HepG2 (cell line): ENCODE results near the gene IL15. TPM values are rescaled to one million over a fixed set of nuclear protein-coding genes. Genes with fewer than 3 reads are reported as not detected.

ENCODE experiments used
- ATAC-seq: fragments of 200-7000 bp; cut with Tn5 transposase; 3 replicates; pipeline ENCODE4 v1.9.1; 2020; ENCODE audit warnings: mild to moderate bottlenecking, moderate library complexity
- BruUV-seq: library from RNA; stranded (reverse); fragments of 400-500 nt; replicated peaks from 2 replicates; lab custom pipeline; 2021; lab: Mats Ljungman, UMichigan
- CTCF ChIA-PET: fragments of 300-600 bp; formaldehyde crosslinking; extraction: SDS; loops from one replicate; lab custom pipeline; 2021; ENCODE audit warnings: low total read pairs, inconsistent platforms, low intra/inter-chr PET ratio; lab: Yijun Ruan, JAX
- POLR2A ChIA-PET: fragments of 350-600 bp; sonication (Branson Sonifier 250); formaldehyde crosslinking; loops from one replicate; lab custom pipeline; 2020; ENCODE audit warnings: antibody characterized with exemption, inconsistent platforms; lab: Yijun Ruan, JAX
- DNase-seq: peaks from one replicate; pipeline ENCODE4 v3.0.0-alpha.2; 2015; ENCODE audit warnings: low spot score
- FAIRE-seq: peaks from 3 replicates; lab custom pipeline; 2011; peaks lifted over from hg19 to GRCh38; lab: Jason Lieb, UNC
- H2AFZ ChIP-seq: one replicate; pipeline ENCODE4 v1.6.1; 2011; ENCODE audit warnings: low read length, inconsistent platforms
- H3K27ac ChIP-seq: fragments of 300-600 bp; 3 replicates; pipeline ENCODE4 v1.8.0; 2011; ENCODE audit warnings: mixed run types, mild to moderate bottlenecking, mixed read lengths, low read length, inconsistent platforms; ENCODE audit not compliant: insufficient read depth; ENCODE audit errors: extremely low read length
- H3K27me3 ChIP-seq, 2 experiments: fragments of 200-600 bp in 1 of 2; 2 replicates in 1 of 2; 3 replicates in 1 of 2; pipeline versions ENCODE4 v1.6.0 to v1.8.0; 2011; ENCODE audit warnings: low read length in 2 of 2, mild to moderate bottlenecking in 2 of 2, moderate library complexity in 2 of 2, inconsistent platforms in 1 of 2; ENCODE audit not compliant: insufficient read depth in 2 of 2, control insufficient read depth in 1 of 2
- H3K36me3 ChIP-seq, 2 experiments: fragments of 200-600 bp in 1 of 2; replicated peaks in 1 of 2; 2 replicates in 1 of 2; 3 replicates in 1 of 2; pipeline versions ENCODE4 v1.5.1 to v1.8.0; 2011; ENCODE audit warnings: low read length in 2 of 2, inconsistent platforms in 1 of 2; ENCODE audit not compliant: insufficient read depth in 2 of 2, control insufficient read depth in 1 of 2
- H3K4me1 ChIP-seq: 2 replicates; pipeline ENCODE4 v1.5.1; 2012; ENCODE audit warnings: low read length, inconsistent platforms; ENCODE audit not compliant: insufficient read depth
- H3K4me2 ChIP-seq: 2 replicates; pipeline ENCODE4 v1.6.0; 2011; ENCODE audit warnings: low read depth, low read length, inconsistent platforms
- H3K4me3 ChIP-seq, 3 experiments: fragments of 200-600 bp in 1 of 3; sonication (generic), shearing (Covaris generic) in 1 of 3; replicated peaks in 1 of 3; 2 replicates each; pipeline ENCODE4 v1.5.1; 2011 to 2016; ENCODE audit warnings: low read length in 3 of 3, inconsistent platforms in 2 of 3, low read depth in 2 of 3, mild to moderate bottlenecking in 2 of 3, control low read depth in 1 of 3, mixed read lengths in 1 of 3; ENCODE audit not compliant: insufficient read depth in 1 of 3
- H3K79me2 ChIP-seq: one replicate; pipeline ENCODE4 v1.6.1; 2011; ENCODE audit warnings: low read length, inconsistent platforms; ENCODE audit not compliant: insufficient read depth
- H3K9ac ChIP-seq: 2 replicates; pipeline ENCODE4 v1.6.0; 2011; ENCODE audit warnings: mild to moderate bottlenecking, low read depth, low read length, inconsistent platforms; ENCODE audit not compliant: insufficient read depth
- H3K9me3 ChIP-seq: 2 replicates; pipeline ENCODE4 v1.5.1; 2012; ENCODE audit warnings: mild to moderate bottlenecking, low read length
- H4K20me1 ChIP-seq: 2 replicates; pipeline ENCODE4 v1.6.0; 2011; ENCODE audit warnings: inconsistent platforms, mild to moderate bottlenecking, low read length, moderate library complexity; ENCODE audit not compliant: insufficient read depth
- EED ChIP-seq: sonication (generic); formaldehyde crosslinking; IDR thresholded peaks from 2 replicates; pipeline ENCODE4 v1.5.0; 2020; ENCODE audit warnings: mild to moderate bottlenecking, missing genetic modification reagents
- KDM1A ChIP-seq: IDR thresholded peaks from 2 replicates; pipeline ENCODE4 v1.6.1; 2016; ENCODE audit warnings: missing compliant biosample characterization
- YY1 ChIP-seq: IDR thresholded peaks from 2 replicates; pipeline ENCODE4 v1.6.1; 2011; ENCODE audit warnings: low read length, low read depth, moderate library complexity, mild to moderate bottlenecking; ENCODE audit not compliant: insufficient read depth, insufficient replicate concordance
- ZNF10 ChIP-seq: sonication (generic); formaldehyde crosslinking; IDR thresholded peaks from 2 replicates; pipeline ENCODE4 v1.4.0; 2020; ENCODE audit warnings: mild to moderate bottlenecking, low read depth, missing genetic modification reagents, borderline replicate concordance
- ZNF160 ChIP-seq: sonication (generic); formaldehyde crosslinking; IDR thresholded peaks from 2 replicates; pipeline ENCODE4 v1.8.0; 2022; ENCODE audit warnings: mild to moderate bottlenecking, inconsistent platforms, missing genetic modification reagents
- ZNF326 ChIP-seq: sonication (generic); formaldehyde crosslinking; IDR thresholded peaks from 2 replicates; pipeline ENCODE4 v1.4.0; 2020; ENCODE audit warnings: missing genetic modification reagents, borderline replicate concordance
- ZNF674 ChIP-seq: sonication (generic); formaldehyde crosslinking; IDR thresholded peaks from 2 replicates; pipeline ENCODE4 v1.5.0; 2020; ENCODE audit warnings: low read depth, mild to moderate bottlenecking, missing genetic modification reagents
- ZNF746 ChIP-seq: sonication (generic); formaldehyde crosslinking; IDR thresholded peaks from 2 replicates; pipeline ENCODE4 v1.8.0; 2022; ENCODE audit warnings: mild to moderate bottlenecking, missing genetic modification reagents
- ZNF782 ChIP-seq: sonication (generic); formaldehyde crosslinking; IDR thresholded peaks from 2 replicates; pipeline ENCODE4 v1.4.0; 2020; ENCODE audit warnings: missing genetic modification reagents, mild to moderate bottlenecking, borderline replicate concordance
- ZNF878 ChIP-seq: sonication (generic); formaldehyde crosslinking; IDR thresholded peaks from 2 replicates; pipeline ENCODE4 v1.8.1; 2023; ENCODE audit warnings: mild to moderate bottlenecking, missing genetic modification reagents, moderate library complexity
- in situ Hi-C: cut with HindIII; loops from 2 replicates; pipeline ENCODE4 v1.10.0; 2017; ENCODE audit warnings: low pct_unique_long_range_greater_than_20kb; ENCODE audit not compliant: extremely low pct_ligation_motif_present
- intact Hi-C: fragments of 100-400 bp; cut with micrococcal nuclease; formaldehyde crosslinking; loops from one replicate; pipeline ENCODE4 v1.10.0; 2022; ENCODE audit not compliant: unreplicated experiment
- polyA plus RNA-seq, 8 experiments: library from polyadenylated mRNA; depleted of rRNA in 3 of 8; stranded (reverse) in 7 of 8; unstranded in 1 of 8; fragments of >200 nt; fragmentation: Illumina TruSeq in 4 of 8; extraction: Trizol in 4 of 8; gene quantifications; 2 replicates each; pipeline versions ENCODE4 v1.2.1 to v1.2.3, GENCODE V29; 2011 to 2016; ENCODE audit warnings: low read depth in 4 of 8, missing spikeins in 1 of 8, mixed read lengths in 1 of 8; ENCODE audit not compliant: insufficient read depth in 1 of 8
- total RNA-seq, 5 experiments: library from RNA; depleted of rRNA; stranded (reverse); fragments of >200 nt; fragmentation: Illumina TruSeq; extraction: Trizol; gene quantifications; 2 replicates each; pipeline ENCODE4 v1.2.3, GENCODE V29; 2016; ENCODE audit warnings: low read depth in 1 of 5
- TF ChIP-seq, protein P1 (sequence below): IDR thresholded peaks from 2 replicates; pipeline ENCODE4 v1.6.1; 2016; ENCODE audit warnings: low read depth, control low read depth
- TF ChIP-seq, protein P2 (sequence below): sonication (generic); formaldehyde crosslinking; IDR thresholded peaks from 2 replicates; pipeline ENCODE4 v1.5.0; 2020; ENCODE audit warnings: missing genetic modification reagents, mild to moderate bottlenecking, borderline replicate concordance

Gene IL15
- total and polyA plus RNA-seq, 2 of the 13 experiments (the other 11 are each of a cell fraction or from before 2014, with no cell fraction given): 0.12 to 0.24 TPM

- Histone ChIP-seq H3K4me2 (no peak overlapping the region), H3K27me3 (no peaks in the 10 kb centered on the region), H3K9ac (no peak overlapping the region), H3K9me3 (peaks cover 12% of the 10 kb centered on the region), H3K4me3 (no peak overlapping the region), H3K36me3 (no peaks in the 10 kb centered on the region), H2AFZ (no peak overlapping the region), H3K79me2 (no peaks in the 10 kb centered on the region), H3K27ac (no peak overlapping the region), H3K4me1 (no peaks in the 10 kb centered on the region), H4K20me1 (no peaks in the 10 kb centered on the region)
- no peak for FAIRE-seq
- ChIA-PET POLR2A (no interaction called here), CTCF (no interaction called here)
- ATAC-seq: no peak
- intact Hi-C loops: no loop called here
- in situ Hi-C loops: no loop called here
- TF ChIP-seq, protein P1, sequence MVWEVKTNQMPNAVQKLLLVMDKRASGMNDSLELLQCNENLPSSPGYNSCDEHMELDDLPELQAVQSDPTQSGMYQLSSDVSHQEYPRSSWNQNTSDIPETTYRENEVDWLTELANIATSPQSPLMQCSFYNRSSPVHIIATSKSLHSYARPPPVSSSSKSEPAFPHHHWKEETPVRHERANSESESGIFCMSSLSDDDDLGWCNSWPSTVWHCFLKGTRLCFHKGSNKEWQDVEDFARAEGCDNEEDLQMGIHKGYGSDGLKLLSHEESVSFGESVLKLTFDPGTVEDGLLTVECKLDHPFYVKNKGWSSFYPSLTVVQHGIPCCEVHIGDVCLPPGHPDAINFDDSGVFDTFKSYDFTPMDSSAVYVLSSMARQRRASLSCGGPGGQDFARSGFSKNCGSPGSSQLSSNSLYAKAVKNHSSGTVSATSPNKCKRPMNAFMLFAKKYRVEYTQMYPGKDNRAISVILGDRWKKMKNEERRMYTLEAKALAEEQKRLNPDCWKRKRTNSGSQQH: no peak
- TF ChIP-seq ZNF10 (CRISPR knock-in tag): no peak
- TF ChIP-seq KDM1A (CRISPR knock-in tag): no peak
- TF ChIP-seq ZNF782 (CRISPR knock-in tag): no peak
- TF ChIP-seq ZNF878: no peak
- no peak for TF ChIP-seq ZNF746 (CRISPR knock-in tag)
- no peak for TF ChIP-seq YY1
- TF ChIP-seq, protein P2, sequence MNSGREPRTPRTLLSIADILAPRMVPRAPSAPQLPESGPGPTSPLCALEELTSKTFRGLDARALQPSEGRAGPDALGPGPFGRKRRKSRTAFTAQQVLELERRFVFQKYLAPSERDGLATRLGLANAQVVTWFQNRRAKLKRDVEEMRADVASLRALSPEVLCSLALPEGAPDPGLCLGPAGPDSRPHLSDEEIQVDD (CRISPR knock-in tag): no peak
- no peak for TF ChIP-seq ZNF326 (CRISPR knock-in tag)
- TF ChIP-seq EED (CRISPR knock-in tag): no peak
- no peak for TF ChIP-seq ZNF674 (CRISPR knock-in tag)
- TF ChIP-seq ZNF160: no peak
- DNase-seq: no peak
- BruUV-seq: no TSS peak
These were observed 40.9 kb upstream of the IL15 start for GRCh38 chr4:141595531-141595930.
